ENCODE results near the gene UTP15. TPM values are rescaled to one million over a fixed set of nuclear protein-coding genes. Genes with fewer than 3 reads are reported as not detected.
A peak's percentile ranks its signal among the peaks of the same experiment; 100 is the strongest.

The UTP15 gene
- polyA plus RNA-seq, 1 of the 3 experiments (the other 2 are of a cell fraction) = 10.2 TPM

DNA sequence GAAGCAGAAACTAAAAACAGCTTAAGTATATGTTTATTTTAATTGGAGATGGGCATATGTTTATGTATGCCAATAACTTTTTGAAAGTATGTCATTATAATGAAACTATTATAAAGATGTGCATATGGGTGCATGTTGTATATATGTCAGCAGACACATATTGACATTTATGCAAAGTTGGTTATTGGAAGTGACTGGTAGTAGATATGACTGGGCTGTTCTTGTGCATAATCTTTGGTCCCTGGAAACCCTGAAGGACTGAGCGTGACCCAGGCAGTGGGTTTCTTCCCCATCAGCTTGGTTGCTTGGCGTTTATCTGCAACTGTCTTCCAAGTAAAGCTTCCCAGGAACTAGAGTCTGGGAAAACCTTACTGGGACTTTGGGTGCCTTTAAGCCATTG, 25.8 kb upstream of the UTP15 start:
- no peaks in the 10 kb centered on the region for H3K36me3 ChIP-seq (replicated peaks in 1 of 2; ENCODE audit: control insufficient read depth in 1 of 2, insufficient read depth in 2 of 2, low read length in 1 of 2)
- TF ChIP-seq TEAD4 (IDR thresholded peaks at IDR 0.05; ENCODE audit: borderline replicate concordance, insufficient read depth) (no peak), RFX5 (IDR thresholded peaks at IDR 0.05; ENCODE audit: low read length) (no peak), RXRA (IDR thresholded peaks at IDR 0.05; ENCODE audit: borderline replicate concordance, low read depth) (no peak), EP300 (IDR thresholded peaks at IDR 0.05; ENCODE audit: borderline replicate concordance in 1 of 2, low read depth in 1 of 2, low read length in 1 of 2) (no peak), MAX (IDR thresholded peaks at IDR 0.05; ENCODE audit: low read depth) (no peak), USF2 (IDR thresholded peaks at IDR 0.05; ENCODE audit: borderline replicate concordance, low read depth, low read length) (no peak), TAF1 (IDR thresholded peaks at IDR 0.05; ENCODE audit: borderline replicate concordance, low read depth, low read length) (no peak), EZH2phosphoT487 (IDR thresholded peaks at IDR 0.05; ENCODE audit: borderline replicate concordance, low read depth) (no peak), SIN3A (IDR thresholded peaks at IDR 0.05; ENCODE audit: borderline replicate concordance, low read depth, low read length) (no peak), RAD21 (IDR thresholded peaks at IDR 0.05; ENCODE audit: low read length) (no peak), GATA2 (CRISPR knock-in tag; IDR thresholded peaks at IDR 0.05) (no peak), CHD2 (IDR thresholded peaks at IDR 0.05; ENCODE audit: low read length, partially characterized antibody) (no peak), MEF2A (IDR thresholded peaks at IDR 0.05; ENCODE audit: borderline replicate concordance, low read depth) (no peak), FOXJ3 (CRISPR knock-in tag; IDR thresholded peaks at IDR 0.05) (no peak), REST (IDR thresholded peaks at IDR 0.05; ENCODE audit: low read depth, low read length) (no peak)
- TF ChIP-seq, protein P1, sequence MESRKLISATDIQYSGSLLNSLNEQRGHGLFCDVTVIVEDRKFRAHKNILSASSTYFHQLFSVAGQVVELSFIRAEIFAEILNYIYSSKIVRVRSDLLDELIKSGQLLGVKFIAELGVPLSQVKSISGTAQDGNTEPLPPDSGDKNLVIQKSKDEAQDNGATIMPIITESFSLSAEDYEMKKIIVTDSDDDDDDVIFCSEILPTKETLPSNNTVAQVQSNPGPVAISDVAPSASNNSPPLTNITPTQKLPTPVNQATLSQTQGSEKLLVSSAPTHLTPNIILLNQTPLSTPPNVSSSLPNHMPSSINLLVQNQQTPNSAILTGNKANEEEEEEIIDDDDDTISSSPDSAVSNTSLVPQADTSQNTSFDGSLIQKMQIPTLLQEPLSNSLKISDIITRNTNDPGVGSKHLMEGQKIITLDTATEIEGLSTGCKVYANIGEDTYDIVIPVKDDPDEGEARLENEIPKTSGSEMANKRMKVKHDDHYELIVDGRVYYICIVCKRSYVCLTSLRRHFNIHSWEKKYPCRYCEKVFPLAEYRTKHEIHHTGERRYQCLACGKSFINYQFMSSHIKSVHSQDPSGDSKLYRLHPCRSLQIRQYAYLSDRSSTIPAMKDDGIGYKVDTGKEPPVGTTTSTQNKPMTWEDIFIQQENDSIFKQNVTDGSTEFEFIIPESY (IDR thresholded peaks at IDR 0.05; ENCODE audit: borderline replicate concordance, low read depth) = no peak
- TF ChIP-seq, protein P2, sequence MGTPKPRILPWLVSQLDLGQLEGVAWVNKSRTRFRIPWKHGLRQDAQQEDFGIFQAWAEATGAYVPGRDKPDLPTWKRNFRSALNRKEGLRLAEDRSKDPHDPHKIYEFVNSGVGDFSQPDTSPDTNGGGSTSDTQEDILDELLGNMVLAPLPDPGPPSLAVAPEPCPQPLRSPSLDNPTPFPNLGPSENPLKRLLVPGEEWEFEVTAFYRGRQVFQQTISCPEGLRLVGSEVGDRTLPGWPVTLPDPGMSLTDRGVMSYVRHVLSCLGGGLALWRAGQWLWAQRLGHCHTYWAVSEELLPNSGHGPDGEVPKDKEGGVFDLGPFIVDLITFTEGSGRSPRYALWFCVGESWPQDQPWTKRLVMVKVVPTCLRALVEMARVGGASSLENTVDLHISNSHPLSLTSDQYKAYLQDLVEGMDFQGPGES (IDR thresholded peaks at IDR 0.05; ENCODE audit: low read depth, low read length) = no peak
- no peaks in the 10 kb centered on the region for H3K4me1 ChIP-seq (ENCODE audit: control insufficient read depth in 1 of 2, insufficient read depth in 2 of 2, low read depth in 1 of 2, low read length in 1 of 2)
- no peak overlapping the region for H3K4me3 ChIP-seq (ENCODE audit: low read depth in 2 of 2, low read length in 1 of 2)
- H3K9ac ChIP-seq = no peak overlapping the region
- H4K20me1 ChIP-seq (ENCODE audit: insufficient read depth) = no peaks in the 10 kb centered on the region
- H3K79me2 ChIP-seq (ENCODE audit: insufficient read depth) = no peaks in the 10 kb centered on the region
- H3K4me2 ChIP-seq = 0 out of 2 replicates have a peak overlapping the region, but pooled peaks have one; percentile 37
- ChIA-PET CTCF (interaction anchor here (0.9 to 7.8 kb wide), 3 partner anchors 16 to 324 kb away, joined by 3 to 100 read pairs (median 4); no protein-coding TSS in a partner anchor), POLR2A (no interaction called here)
- H2AFZ ChIP-seq (ENCODE audit: low read depth) = no peak overlapping the region
- H3F3A ChIP-seq (replicated peaks; ENCODE audit: insufficient read depth) = peaks cover 9% of the 10 kb centered on the region
- no peaks in the 10 kb centered on the region for H3K27me3 ChIP-seq (ENCODE audit: insufficient read depth)
- no peak overlapping the region for H3K27ac ChIP-seq (ENCODE audit: low read depth in 2 of 2, low read length in 1 of 2)
- DNase-seq = no peak
- WGBS (ENCODE audit: low lambda C conversion rate) = 94% methylated on average over 2 of the region's 2 CpGs
- no peaks in the 10 kb centered on the region for H3K9me3 ChIP-seq
- no peaks in the 10 kb centered on the region for H3K9me2 ChIP-seq
